Lower leg skin (tissue), 4 donors: Measurements from ENCODE around the gene METTL4. TPM values are rescaled to one million over a fixed set of nuclear protein-coding genes. Genes with fewer than 3 reads are reported as not detected.

ENCODE experiments used
- DNase-seq, 2 donors: peaks; one replicate each; pipeline ENCODE4 v3.0.0-alpha.2; 2019; ENCODE audit warnings: low spot score in 2 of 2
- H3K4me3 ChIP-seq: fragments of 200-600 bp; sonication (generic); 2 replicates; pipeline ENCODE4 v1.5.1; 2017; ENCODE audit warnings: mild to moderate bottlenecking, low read depth; ENCODE audit not compliant: poor library complexity, severe bottlenecking
- POLR2A ChIP-seq, 2 donors: fragments of 450-650 bp; IDR thresholded peaks; one replicate each; pipeline ENCODE4 v1.6.1; 2016 to 2017; ENCODE audit warnings: antibody characterized with exemption in 2 of 2, mild to moderate bottlenecking in 1 of 2, moderate library complexity in 1 of 2
- WGBS, 2 donors: methylation state at CpG; one replicate each; pipeline ENCODE4 v1.1.5; 2018; 5-methylcytosine and 5-hydroxymethylcytosine counted together
- intact Hi-C: fragments of 100-400 bp; cut with DNase I; formaldehyde crosslinking; loops from one replicate; pipeline ENCODE4 v1.15.0; 2023; ENCODE audit warnings: low total_unique reads
- total RNA-seq, 4 donors: library from RNA; depleted of rRNA; stranded (reverse); fragments of >200 nt; gene quantifications; one replicate each; pipeline ENCODE4 v1.1.0, GENCODE V29; 2016
- TF ChIP-seq, protein P1 (sequence below), 3 donors: fragments of 450-650 bp; IDR thresholded peaks; one replicate each; pipeline ENCODE4 v1.5.1; 2016; ENCODE audit warnings: antibody characterized with exemption in 3 of 3, mild to moderate bottlenecking in 3 of 3, moderate library complexity in 2 of 3

METTL4 gene
- total RNA-seq, 4 donors from 2014 or later, result 2.1 to 6.0 (median 4.0) TPM

GRCh38 chr18:2494921-2495320 lies 76.4 kb downstream of the METTL4 start:
- intact Hi-C loops, result no loop called here
- H3K4me3 ChIP-seq, result no peak overlapping the region
- no peak for DNase-seq
- TF ChIP-seq, protein P1, sequence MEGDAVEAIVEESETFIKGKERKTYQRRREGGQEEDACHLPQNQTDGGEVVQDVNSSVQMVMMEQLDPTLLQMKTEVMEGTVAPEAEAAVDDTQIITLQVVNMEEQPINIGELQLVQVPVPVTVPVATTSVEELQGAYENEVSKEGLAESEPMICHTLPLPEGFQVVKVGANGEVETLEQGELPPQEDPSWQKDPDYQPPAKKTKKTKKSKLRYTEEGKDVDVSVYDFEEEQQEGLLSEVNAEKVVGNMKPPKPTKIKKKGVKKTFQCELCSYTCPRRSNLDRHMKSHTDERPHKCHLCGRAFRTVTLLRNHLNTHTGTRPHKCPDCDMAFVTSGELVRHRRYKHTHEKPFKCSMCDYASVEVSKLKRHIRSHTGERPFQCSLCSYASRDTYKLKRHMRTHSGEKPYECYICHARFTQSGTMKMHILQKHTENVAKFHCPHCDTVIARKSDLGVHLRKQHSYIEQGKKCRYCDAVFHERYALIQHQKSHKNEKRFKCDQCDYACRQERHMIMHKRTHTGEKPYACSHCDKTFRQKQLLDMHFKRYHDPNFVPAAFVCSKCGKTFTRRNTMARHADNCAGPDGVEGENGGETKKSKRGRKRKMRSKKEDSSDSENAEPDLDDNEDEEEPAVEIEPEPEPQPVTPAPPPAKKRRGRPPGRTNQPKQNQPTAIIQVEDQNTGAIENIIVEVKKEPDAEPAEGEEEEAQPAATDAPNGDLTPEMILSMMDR (IDR thresholded peaks at IDR 0.05), result no peak
- TF ChIP-seq POLR2A (IDR thresholded peaks at IDR 0.05), result no peak
- 78 to 87% methylated on average over 4 of the region's 4 CpGs for WGBS, 2 donors

Other genes starting within 250 kb of the METTL4 start
- gene NDC80, start 52 bp upstream of the METTL4 start, total RNA-seq, result 1 to 10 TPM in 2 of 4 donors, under 1 TPM in 2; 0.29 to 2.4 (median 1.4) TPM
- gene SMCHD1, start 84.2 kb upstream of the METTL4 start, total RNA-seq, result 10 to 100 TPM; 28.2 to 55.8 (median 31.9) TPM